T follicular helper cell (primary cell): ENCODE data around the gene LGALS1.

Source experiments
- DNase-seq: peaks from one replicate; pipeline ENCODE4 v3.0.0-alpha.2; 2020; ENCODE audit warnings: low read depth

The LGALS1 gene

GRCh38 chr22:37662039-37662438, 13.4 kb upstream of the LGALS1 start:
- DNase-seq = no peak

GRCh38 chr22:37663521-37664140, 11.8 kb upstream of the LGALS1 start:
- no peak for DNase-seq

DNA sequence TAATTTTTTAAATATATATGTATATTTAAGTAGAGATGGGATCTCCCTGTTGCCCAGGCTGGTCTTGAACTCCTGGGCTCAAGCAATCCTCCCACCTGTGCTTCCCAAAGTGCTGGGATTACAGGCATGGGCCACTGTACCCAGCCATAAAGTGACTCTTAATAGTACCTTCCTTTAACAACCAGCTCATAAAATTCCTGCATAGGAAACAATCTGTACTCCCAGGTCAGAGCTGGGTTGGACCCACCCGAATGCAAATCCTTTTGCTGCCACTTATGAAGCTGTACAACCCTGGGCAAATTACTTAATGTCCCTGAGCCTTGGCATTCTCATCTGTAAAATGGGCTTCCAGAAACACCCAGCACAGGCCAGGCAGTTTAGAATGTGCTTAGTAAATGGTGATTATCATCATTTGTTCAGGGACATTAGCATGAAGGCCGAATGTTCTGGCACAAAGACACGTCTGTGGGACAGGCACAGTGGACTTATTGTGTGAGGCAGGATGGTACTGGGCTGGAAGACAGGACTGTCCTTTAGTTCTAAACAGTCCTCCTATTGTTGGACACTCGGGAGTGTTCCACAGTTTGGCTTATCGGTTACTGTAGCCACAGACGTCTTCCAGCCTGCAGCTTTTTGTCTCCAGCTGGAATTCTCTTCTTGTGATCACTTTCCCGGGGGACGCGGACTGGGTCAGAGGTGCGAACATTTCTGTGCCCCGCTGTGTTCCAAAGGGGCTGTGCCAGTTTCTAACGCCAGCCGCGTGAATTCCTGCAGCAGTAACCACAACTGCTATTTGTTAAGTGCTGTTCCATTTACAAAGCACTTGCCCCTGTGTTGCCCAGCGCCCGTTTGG, 11.0 kb upstream of the LGALS1 start:
- no peak for DNase-seq

GRCh38 chr22:37665487-37665886, 9.9 kb upstream of the LGALS1 start:
- DNase-seq = no peak

GRCh38 chr22:37669586-37669985, 5.8 kb upstream of the LGALS1 start:
- DNase-seq = no peak

DNA sequence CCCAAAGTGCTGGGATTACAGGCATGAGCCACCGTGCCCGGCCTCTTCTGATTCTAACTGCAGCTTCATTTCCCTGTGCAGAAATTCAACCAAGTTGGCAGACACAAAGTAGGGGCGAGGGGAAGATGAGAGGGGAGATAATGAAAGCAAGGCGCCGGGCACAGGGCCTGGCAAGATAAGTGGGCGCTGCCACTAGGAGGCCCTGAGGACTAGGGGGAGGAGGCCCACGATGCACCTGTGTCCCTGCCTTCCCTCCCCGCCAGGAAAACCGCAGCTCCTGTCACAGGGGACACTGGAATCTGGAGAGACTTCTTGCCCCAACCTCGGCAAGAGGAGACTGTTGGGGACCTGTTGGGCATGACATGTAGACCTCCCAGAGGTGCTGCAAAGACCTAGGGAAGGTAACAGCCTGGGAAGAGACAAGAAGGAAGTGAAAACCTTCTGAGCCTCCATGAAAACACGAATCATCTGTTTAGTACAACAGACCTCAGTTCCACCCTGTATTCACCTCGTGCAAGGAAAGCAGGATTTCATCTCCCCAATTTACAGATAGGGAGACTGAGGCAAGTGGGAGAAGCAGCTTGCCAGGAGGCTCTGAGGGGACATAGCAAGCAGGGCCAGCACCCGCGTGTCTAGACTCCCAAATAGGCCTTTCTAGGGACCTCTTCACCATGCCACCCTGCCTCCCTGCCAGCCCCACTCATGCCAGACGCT, 3.1 kb upstream of the LGALS1 start:
- peak; percentile 41 for DNase-seq

DNA sequence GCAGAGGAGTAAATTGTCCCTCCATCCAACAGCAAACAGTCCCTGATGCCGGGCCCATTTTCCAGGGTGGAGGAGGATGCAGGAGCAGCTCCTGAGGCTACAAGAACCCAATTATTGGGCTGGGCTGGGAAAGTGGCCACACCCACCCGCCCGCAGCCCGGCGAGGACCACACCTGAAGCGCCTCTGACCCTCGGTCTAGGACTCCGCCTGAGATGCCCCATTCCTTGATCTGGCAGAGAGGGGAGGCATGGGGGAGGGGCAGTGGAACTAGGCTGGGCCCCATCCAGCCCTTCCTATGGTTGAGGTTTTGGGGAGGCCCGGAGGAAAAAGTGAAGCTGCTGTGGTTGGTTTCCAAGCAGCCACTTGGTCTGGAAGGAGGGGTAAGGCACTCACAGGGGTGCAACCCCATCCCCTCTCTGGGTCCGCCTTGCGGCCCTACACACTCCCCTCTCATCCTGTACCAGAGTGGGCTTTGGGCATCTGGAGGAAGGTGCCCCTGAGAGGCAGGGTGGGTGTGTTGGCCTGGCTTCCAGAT, 2.4 kb upstream of the LGALS1 start:
- DNase-seq = no peak

- DNase-seq = no peak
Observed at GRCh38 chr22:37674248-37674647, 1.2 kb upstream of the LGALS1 start.

DNA sequence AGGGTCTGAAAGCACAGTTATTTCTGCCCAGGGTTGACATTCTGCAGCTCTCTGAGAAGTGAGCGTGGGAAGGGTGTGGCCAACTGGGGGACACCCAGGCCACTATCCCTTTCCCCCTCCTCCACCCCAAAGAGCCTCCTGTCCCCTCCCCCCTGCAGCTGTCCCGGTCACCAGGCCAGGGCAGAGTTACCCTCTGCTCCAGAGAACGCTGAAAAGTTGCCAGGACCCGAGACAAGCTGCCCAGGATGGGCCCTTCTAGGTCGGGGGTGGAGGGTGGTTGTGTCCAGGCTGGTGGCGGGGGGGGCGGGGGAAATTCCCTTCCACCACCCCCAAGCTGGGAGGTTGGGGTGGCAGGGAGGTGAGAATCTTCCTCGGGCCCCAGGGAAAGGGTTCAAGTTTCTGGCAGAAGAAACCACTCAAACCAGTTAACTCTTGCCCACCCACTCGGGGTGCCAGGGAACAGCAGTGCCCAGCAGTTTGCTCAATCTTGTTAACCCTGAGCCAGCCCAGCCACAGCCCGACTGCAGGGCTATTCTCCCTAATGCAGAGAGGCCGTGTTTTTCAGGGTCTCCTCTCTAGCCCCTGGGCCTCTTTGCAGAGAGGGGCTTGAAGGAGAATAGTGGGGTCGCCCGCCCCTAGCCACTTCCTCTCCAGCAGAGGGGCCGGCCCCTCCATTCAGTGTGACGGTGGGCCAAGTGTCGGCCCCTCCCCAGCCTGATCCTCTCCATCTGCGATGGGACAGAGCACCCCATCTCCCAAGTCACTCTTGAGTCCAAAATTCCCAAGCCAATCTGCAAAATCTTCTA, 697 bp downstream of the LGALS1 start:
- no peak for DNase-seq

GRCh38 chr22:37676736-37677492, 1.5 kb downstream of the LGALS1 start:
- peak; percentile 91 for DNase-seq

DNA sequence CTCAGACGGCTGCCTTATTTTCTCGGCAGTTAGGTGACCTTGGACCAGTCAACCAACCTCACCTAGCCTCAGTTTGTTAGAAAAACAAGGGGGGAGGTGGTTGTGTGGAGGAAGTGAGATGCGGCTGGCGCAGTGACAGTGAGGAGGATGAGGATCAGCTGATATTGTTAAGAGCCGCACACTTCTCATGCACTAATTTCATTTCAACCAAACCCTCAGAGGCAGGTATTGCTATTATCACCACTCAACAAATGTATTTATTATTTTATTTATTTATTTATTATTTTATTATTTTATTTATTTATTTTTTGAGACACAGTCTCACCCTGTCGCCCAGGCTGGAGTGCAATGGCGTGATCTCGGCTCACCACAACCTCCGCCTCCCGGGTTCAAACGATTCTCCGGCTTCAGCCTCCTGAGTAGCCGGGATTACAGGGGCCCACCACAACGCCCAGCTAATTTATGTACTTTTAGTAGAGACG, 2.1 kb downstream of the LGALS1 start:
- no peak for DNase-seq

GRCh38 chr22:37678372-37678771, 2.9 kb downstream of the LGALS1 start:
- no peak for DNase-seq

GRCh38 chr22:37679670-37680069, 4.2 kb downstream of the LGALS1 start:
- DNase-seq = no peak

DNA sequence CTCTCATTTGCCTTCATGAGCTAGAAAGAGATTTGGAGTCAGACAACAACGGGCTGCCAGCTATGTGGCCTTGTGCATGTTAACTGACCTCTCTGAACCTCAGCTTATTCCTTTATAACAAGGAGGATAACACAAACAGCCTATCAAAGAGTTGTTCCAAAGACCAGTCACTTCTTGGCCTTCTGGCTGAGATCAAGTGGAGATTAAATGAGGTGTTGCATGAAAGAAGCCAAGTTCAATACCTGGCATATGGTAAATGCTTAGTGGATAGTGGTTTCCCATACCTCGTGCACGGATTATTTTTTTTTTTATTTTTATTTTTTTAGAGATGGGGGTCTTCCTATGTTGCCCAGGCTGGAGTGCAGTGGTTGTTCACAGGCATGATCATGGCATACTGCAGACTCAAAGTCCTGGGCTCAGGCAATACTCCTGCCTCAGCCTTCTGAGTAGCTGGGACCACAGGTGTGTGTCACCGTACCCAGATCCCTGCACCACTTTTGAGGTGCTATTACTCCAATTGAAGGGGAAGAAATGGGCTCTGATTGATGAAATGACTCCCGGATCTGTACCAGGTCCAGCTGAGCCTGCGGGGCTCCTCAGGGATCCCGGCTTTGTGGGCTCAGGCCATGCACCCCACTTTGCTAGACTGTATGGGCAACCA, 4.9 kb downstream of the LGALS1 start:
- DNase-seq = no peak

GRCh38 chr22:37681001-37681424, 5.6 kb downstream of the LGALS1 start:
- no peak for DNase-seq

- peak; percentile 59 for DNase-seq
Observed at GRCh38 chr22:37681556-37682049, 6.2 kb downstream of the LGALS1 start.

GRCh38 chr22:37684803-37685615, 9.6 kb downstream of the LGALS1 start:
- no peak for DNase-seq

GRCh38 chr22:37686002-37686982, 10.9 kb downstream of the LGALS1 start, which contains the start of gene NOL12:
NOL12 (plus strand) TSS chr22:37686343; CDS start chr22:37686393, 50 bp downstream.
- peak; percentile 60 for DNase-seq
